DMS153 treated with DMSO at 0.1 percent for 48 hours (cell line): ENCODE results near the gene AK9.

Source experiments
- DNase-seq: peaks from one replicate; lab custom pipeline; 2025; ENCODE audit not compliant: unreplicated experiment; lab: John Stamatoyannopoulos, UW

Gene AK9

GRCh38 chr6:109448615-109449014 lies 242.4 kb downstream of the AK9 start:
- DNase-seq, result no peak

GRCh38 chr6:109447878-109448555 lies 243.0 kb downstream of the AK9 start:
- no peak for DNase-seq

- no peak for DNase-seq
Observed at GRCh38 chr6:109447087-109447486, 243.9 kb downstream of the AK9 start.

GRCh38 chr6:109446541-109446940 lies 244.5 kb downstream of the AK9 start:
- no peak for DNase-seq

GRCh38 chr6:109446072-109446471 lies 244.9 kb downstream of the AK9 start:
- no peak for DNase-seq

- DNase-seq, result no peak
Observed at GRCh38 chr6:109445382-109445781, 245.6 kb downstream of the AK9 start.

- DNase-seq, result no peak
Observed at GRCh38 chr6:109443425-109443950, 247.5 kb downstream of the AK9 start.
